Erythroblast (primary cell): ENCODE results near the gene UACA.
A peak's percentile ranks its signal among the peaks of the same experiment; 100 is the strongest.
"Not testable (repeated sequence)": the region's sequence is repeated elsewhere in the genome, so short reads cannot be mapped to it uniquely, and the experiment has no call there.

ENCODE experiments used
- DNase-seq, 2 experiments: peaks; one replicate each; lab custom pipeline; 2025; lab: John Stamatoyannopoulos, UW
- GATA1 ChIP-seq: IDR thresholded peaks from 2 replicates; pipeline ENCODE4 v1.6.1; 2011; ENCODE audit warnings: low read depth, mild to moderate bottlenecking, control low read depth, low read length, moderate library complexity
- POLR2A ChIP-seq: IDR thresholded peaks from 2 replicates; pipeline ENCODE4 v1.6.1; 2011; ENCODE audit warnings: mild to moderate bottlenecking, low read length

UACA gene, protein sequence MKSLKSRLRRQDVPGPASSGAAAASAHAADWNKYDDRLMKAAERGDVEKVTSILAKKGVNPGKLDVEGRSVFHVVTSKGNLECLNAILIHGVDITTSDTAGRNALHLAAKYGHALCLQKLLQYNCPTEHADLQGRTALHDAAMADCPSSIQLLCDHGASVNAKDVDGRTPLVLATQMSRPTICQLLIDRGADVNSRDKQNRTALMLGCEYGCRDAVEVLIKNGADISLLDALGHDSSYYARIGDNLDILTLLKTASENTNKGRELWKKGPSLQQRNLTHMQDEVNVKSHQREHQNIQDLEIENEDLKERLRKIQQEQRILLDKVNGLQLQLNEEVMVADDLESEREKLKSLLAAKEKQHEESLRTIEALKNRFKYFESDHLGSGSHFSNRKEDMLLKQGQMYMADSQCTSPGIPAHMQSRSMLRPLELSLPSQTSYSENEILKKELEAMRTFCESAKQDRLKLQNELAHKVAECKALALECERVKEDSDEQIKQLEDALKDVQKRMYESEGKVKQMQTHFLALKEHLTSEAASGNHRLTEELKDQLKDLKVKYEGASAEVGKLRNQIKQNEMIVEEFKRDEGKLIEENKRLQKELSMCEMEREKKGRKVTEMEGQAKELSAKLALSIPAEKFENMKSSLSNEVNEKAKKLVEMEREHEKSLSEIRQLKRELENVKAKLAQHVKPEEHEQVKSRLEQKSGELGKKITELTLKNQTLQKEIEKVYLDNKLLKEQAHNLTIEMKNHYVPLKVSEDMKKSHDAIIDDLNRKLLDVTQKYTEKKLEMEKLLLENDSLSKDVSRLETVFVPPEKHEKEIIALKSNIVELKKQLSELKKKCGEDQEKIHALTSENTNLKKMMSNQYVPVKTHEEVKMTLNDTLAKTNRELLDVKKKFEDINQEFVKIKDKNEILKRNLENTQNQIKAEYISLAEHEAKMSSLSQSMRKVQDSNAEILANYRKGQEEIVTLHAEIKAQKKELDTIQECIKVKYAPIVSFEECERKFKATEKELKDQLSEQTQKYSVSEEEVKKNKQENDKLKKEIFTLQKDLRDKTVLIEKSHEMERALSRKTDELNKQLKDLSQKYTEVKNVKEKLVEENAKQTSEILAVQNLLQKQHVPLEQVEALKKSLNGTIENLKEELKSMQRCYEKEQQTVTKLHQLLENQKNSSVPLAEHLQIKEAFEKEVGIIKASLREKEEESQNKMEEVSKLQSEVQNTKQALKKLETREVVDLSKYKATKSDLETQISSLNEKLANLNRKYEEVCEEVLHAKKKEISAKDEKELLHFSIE (N-terminal part only)

GRCh38 chr15:70763120-70763949 is at the start of gene UACA:
TSS of gene UACA (minus strand) at chr15:70763558. CDS start at chr15:70763407, 151 bp downstream.
- peak; percentile 73 to 84 for DNase-seq
- TF ChIP-seq GATA1: no peak
- peak; percentile 43 for TF ChIP-seq POLR2A

DNA sequence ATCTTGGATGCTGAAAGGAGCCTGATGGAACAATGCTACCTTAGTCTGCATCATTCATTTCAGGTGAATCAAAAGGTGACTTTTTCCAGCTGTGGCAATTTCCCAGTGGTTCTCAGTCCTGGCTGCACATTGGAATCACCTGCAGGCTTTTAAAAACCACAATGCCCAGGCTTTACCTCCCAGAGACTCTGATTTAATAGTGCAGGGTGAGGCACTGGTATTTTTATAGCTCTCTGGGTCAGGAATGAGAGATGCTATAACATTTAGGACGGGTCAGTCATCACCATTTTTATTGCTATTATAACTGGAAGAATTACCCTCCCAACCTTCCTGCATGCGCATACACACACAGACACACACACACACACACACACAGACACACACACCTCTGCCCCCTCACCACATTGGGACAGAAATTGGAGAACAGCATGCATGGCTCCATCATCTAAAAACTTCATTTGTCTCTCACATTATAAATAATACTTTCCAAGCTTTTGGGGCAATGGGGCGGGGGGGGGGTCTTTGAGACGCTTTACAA is 49.5 kb upstream of the UACA start:
- no peak for TF ChIP-seq POLR2A
- no peak for TF ChIP-seq GATA1

DNA sequence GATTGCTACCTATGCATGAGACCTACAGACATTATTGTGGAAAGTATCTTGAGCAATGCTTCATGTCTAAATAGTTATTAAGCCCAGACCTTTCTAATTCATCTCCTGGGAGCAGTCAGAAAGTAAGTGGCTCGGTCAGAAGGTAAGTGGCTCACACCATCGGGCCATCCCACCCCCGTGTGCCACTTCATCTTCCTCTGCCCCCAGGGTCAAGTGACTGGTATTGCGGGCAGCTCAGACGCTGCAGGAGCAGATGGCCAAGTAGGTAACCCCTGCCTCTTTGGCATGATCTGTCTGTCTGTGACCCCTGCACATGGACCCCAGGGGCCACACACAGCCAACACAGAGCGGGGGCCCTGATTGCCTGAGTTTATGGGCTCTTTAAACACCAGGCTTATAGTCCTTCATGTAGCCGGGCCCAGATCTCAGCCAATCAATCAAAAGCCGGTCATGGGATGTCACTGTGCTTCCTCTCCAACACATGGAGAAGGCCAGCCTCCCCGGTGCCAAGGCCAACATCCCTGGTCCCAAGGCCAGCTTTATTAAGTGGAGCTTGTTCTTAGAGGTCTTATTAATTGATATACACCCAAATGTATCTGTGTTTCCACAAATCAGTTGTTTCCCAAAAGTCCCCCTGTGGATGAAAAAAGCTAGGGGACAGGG is 47.7 kb upstream of the UACA start:
- DNase-seq: no peak

More for the DNA sequence above, 49.5 kb upstream of the UACA start:
- no peak for DNase-seq

DNA sequence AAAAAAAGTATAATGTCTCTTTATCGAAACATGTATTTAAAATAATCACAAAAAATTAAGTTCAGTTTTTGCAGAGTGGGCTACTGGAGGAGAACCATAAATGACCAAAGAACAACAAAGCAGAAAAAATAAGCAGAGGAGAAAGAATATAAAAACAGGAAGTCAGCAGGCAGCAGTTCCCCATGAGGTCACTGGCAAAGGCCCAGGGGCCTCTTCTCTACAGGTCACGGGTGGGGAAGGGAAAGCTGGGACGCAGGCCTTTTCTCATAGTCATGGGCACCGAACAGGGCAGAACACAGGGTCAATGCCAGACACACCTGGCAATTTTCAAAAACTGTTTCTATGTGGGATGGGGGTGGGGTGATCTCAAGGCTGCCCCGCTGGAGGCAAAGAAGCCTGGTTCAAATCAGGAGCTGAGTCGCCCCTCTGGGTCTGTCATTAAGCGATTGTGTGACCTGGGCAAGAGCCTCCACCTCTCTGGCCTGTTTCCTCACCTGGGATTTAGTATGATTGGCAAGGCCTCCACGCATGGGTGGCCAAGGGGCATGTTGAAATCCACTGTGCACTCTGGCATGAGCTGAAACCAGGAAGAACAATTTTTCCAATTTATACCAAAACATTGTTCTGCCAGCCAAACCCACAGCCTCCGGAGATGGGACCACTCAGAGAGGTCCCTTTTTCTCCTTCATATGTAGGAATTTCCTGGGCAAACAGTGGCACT is 43.8 kb upstream of the UACA start:
- no peak for TF ChIP-seq GATA1
- TF ChIP-seq POLR2A: no peak
- DNase-seq: no peak

More for the DNA sequence above, 47.7 kb upstream of the UACA start:
- TF ChIP-seq POLR2A: no peak
- no peak for TF ChIP-seq GATA1

GRCh38 chr15:70804388-70804787 is 41.0 kb upstream of the UACA start:
- DNase-seq: not testable (repeated sequence)

DNA sequence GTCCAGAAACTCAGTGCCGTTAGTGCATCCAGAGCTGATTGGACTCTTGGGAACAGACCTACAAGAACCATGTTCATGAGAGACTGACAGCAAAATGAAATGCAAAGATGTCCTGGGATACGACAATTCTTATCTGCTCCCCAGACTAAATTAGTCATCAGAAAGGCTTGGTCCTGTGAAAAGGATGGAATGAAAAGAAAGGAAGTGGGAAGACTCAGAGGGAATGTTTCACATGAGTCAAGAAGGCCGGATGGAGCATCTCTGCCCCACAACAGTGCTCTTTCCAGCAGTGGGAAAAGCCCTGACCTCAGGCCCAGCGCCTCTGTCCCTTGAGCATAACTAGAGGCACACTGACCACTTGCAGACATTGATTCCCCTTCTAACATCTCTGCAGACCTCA is 39.3 kb upstream of the UACA start:
- DNase-seq: no peak
- TF ChIP-seq POLR2A (no peak), GATA1 (no peak)

GRCh38 chr15:70801109-70801508 is 37.8 kb upstream of the UACA start:
- no peak for DNase-seq
- TF ChIP-seq GATA1 (no peak), POLR2A (no peak)

DNA sequence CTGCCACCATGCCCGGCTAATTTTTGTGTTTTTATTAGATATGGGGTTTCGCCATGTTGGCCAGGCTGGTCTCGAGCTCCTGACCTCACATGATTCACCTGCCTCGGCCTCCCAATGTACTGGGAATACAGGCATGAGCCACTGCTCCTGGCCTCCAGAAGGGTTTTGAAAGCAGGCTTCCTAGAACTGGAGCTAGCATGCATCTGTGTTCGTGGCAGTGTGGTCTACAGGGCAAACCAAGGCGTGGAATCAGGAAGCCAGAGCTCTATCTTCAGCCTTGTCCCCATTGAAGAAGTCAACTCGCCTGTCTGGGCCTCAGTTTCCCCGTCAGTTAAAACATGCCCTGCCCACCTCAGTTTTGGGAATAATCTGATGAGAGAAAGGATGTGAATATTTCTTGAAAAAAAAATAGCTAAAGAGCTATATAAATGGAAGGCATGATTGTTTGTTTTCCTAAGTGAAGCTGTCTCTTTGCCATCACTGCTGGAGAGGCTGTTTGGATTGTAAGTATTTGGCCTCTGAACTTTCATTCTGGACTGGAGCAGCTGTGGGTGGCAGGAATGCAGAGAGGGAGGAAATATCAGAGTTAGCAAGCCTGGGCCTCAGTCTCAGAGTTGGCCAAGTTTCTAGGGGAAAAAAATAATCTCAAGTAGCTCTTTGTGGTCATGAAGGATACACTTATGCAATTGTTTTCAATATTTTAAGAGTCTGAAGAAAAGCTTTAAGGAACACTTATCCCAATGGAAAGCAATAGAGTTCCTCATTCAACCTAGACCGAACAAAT is 36.5 kb upstream of the UACA start:
- TF ChIP-seq GATA1: no peak
- no peak for TF ChIP-seq POLR2A
- no peak for DNase-seq

- DNase-seq: no peak
- TF ChIP-seq POLR2A (no peak), GATA1 (no peak)
Measured at GRCh38 chr15:70797464-70797863, 34.1 kb upstream of the UACA start.

- no peak for DNase-seq
- TF ChIP-seq POLR2A: no peak
- no peak for TF ChIP-seq GATA1
Measured at GRCh38 chr15:70796516-70797310, 33.4 kb upstream of the UACA start.

DNA sequence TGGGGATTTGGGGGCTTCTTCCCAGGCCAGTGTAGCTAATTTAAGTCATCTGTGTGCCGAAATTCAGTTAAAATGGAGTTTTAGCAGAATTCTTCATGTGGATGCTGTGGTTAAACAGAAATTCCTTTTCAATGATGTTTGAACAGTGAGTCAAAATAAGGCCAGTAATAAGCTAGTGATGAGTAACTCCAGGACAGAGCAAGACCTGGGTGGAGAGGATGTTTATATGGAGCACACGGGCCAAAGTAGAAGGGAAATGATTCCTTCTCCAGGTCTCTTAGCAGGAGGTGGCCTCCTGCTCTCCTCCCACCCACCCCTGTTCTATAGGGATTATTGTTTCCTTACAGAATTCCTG is 31.9 kb upstream of the UACA start:
- no peak for TF ChIP-seq GATA1
- no peak for TF ChIP-seq POLR2A
- no peak for DNase-seq
